Measurements from ENCODE around the gene GARRE1.
"Not testable (repeated sequence)": the region's sequence is repeated elsewhere in the genome, so short reads cannot be mapped to it uniquely, and the experiment has no call there.

GARRE1 gene

GRCh38 chr19:34215666-34216038 is 38.7 kb upstream of the GARRE1 start:
- DNase-seq (ENCODE audit: low spot score): no peak
- TF ChIP-seq CTCF (IDR thresholded peaks at IDR 0.05; ENCODE audit: extremely low read depth, missing control alignments): no peak

GRCh38 chr19:34216745-34217219 is 37.6 kb upstream of the GARRE1 start:
- not testable (repeated sequence) for DNase-seq (ENCODE audit: low spot score)

- peak; percentile 34 for DNase-seq (ENCODE audit: low spot score)
- TF ChIP-seq CTCF (IDR thresholded peaks at IDR 0.05; ENCODE audit: extremely low read depth, missing control alignments): no peak
Measured at GRCh38 chr19:34217952-34218817, 36.2 kb upstream of the GARRE1 start.

- DNase-seq (ENCODE audit: low spot score): no peak
- TF ChIP-seq CTCF (IDR thresholded peaks at IDR 0.05; ENCODE audit: extremely low read depth, missing control alignments): no peak
Measured at GRCh38 chr19:34218818-34219164, 35.6 kb upstream of the GARRE1 start.

GRCh38 chr19:34220472-34221063 is 33.8 kb upstream of the GARRE1 start:
- peak; percentile 41 for DNase-seq (ENCODE audit: low spot score)

GRCh38 chr19:34222386-34222785 is 32.0 kb upstream of the GARRE1 start:
- DNase-seq (ENCODE audit: low spot score): no peak
- TF ChIP-seq CTCF (IDR thresholded peaks at IDR 0.05; ENCODE audit: extremely low read depth, missing control alignments): no peak

More at GRCh38 chr19:34220472-34221063, 33.8 kb upstream of the GARRE1 start:
- peak; percentile 63 for TF ChIP-seq CTCF (IDR thresholded peaks at IDR 0.05; ENCODE audit: extremely low read depth, missing control alignments)

GRCh38 chr19:34224996-34225658 is 29.2 kb upstream of the GARRE1 start:
- no peak for DNase-seq (ENCODE audit: low spot score)
- TF ChIP-seq CTCF (IDR thresholded peaks at IDR 0.05; ENCODE audit: extremely low read depth, missing control alignments): no peak

Measured in GM20000 (cell line).